Ascending aorta (tissue), 2 donors: ENCODE data around the gene NEK10. TPM values are rescaled to one million over a fixed set of nuclear protein-coding genes. Genes with fewer than 3 reads are reported as not detected.

ENCODE experiments used
- DNase-seq, 2 donors: peaks; one replicate each; pipeline ENCODE4 v3.0.0-alpha.2; 2019; ENCODE audit warnings: low spot score in 2 of 2
- H3K27ac ChIP-seq, 2 donors: fragments of 200-600 bp; sonication (generic); one replicate each; pipeline ENCODE4 v1.5.1; 2016 to 2017; ENCODE audit warnings: mild to moderate bottlenecking in 1 of 2
- H3K27me3 ChIP-seq: fragments of 200-600 bp; sonication (generic); one replicate; pipeline ENCODE4 v1.5.1; 2017
- H3K36me3 ChIP-seq, 2 donors: fragments of 200-600 bp; sonication (generic); one replicate each; pipeline ENCODE4 v1.5.1; 2016
- H3K4me1 ChIP-seq, 2 donors: fragments of 200-600 bp; sonication (generic); one replicate each; pipeline ENCODE4 v1.5.1; 2016 to 2017; ENCODE audit warnings: mild to moderate bottlenecking in 1 of 2
- H3K4me3 ChIP-seq, 2 donors: fragments of 200-600 bp; sonication (generic); one replicate each; pipeline ENCODE4 v1.5.1; 2016 to 2017; ENCODE audit warnings: mild to moderate bottlenecking in 1 of 2
- H3K9me3 ChIP-seq, 2 donors: fragments of 200-600 bp; sonication (generic); one replicate each; pipeline ENCODE4 v1.5.1; 2016
- intact Hi-C: fragments of 100-400 bp; cut with DNase I; formaldehyde crosslinking; loops from one replicate; pipeline ENCODE4 v1.15.1; 2023
- total RNA-seq: library from RNA; depleted of rRNA; stranded (reverse); fragments of >200 nt; gene quantifications from one replicate; pipeline ENCODE4 v1.1.0, GENCODE V29; 2016
- TF ChIP-seq, protein P1 (sequence below), 3 experiments: fragments of 200-600 bp in 2 of 3; fragments of 450-650 bp in 1 of 3; sonication (generic) in 2 of 3; IDR thresholded peaks; one replicate each; pipeline ENCODE4 v1.5.1; 2016 to 2019; ENCODE audit warnings: antibody characterized with exemption in 3 of 3, mild to moderate bottlenecking in 1 of 3, moderate library complexity in 1 of 3

The NEK10 gene
- total RNA-seq, 1 donor from 2014 or later = not detected

- intact Hi-C loops = no loop called here
- Histone ChIP-seq H3K36me3 (no peaks in the 10 kb centered on the region), H3K4me3 (no peak overlapping the region), H3K27ac (no peak overlapping the region), H3K9me3 (no peaks in the 10 kb centered on the region), H3K27me3 (no peaks in the 10 kb centered on the region), H3K4me1 (no peaks in the 10 kb centered on the region)
- no peak for DNase-seq
- TF ChIP-seq, protein P1, sequence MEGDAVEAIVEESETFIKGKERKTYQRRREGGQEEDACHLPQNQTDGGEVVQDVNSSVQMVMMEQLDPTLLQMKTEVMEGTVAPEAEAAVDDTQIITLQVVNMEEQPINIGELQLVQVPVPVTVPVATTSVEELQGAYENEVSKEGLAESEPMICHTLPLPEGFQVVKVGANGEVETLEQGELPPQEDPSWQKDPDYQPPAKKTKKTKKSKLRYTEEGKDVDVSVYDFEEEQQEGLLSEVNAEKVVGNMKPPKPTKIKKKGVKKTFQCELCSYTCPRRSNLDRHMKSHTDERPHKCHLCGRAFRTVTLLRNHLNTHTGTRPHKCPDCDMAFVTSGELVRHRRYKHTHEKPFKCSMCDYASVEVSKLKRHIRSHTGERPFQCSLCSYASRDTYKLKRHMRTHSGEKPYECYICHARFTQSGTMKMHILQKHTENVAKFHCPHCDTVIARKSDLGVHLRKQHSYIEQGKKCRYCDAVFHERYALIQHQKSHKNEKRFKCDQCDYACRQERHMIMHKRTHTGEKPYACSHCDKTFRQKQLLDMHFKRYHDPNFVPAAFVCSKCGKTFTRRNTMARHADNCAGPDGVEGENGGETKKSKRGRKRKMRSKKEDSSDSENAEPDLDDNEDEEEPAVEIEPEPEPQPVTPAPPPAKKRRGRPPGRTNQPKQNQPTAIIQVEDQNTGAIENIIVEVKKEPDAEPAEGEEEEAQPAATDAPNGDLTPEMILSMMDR (IDR thresholded peaks at IDR 0.05) = no peak
These were observed 295.3 kb downstream of the NEK10 start for GRCh38 chr3:27073912-27074311.

DNA sequence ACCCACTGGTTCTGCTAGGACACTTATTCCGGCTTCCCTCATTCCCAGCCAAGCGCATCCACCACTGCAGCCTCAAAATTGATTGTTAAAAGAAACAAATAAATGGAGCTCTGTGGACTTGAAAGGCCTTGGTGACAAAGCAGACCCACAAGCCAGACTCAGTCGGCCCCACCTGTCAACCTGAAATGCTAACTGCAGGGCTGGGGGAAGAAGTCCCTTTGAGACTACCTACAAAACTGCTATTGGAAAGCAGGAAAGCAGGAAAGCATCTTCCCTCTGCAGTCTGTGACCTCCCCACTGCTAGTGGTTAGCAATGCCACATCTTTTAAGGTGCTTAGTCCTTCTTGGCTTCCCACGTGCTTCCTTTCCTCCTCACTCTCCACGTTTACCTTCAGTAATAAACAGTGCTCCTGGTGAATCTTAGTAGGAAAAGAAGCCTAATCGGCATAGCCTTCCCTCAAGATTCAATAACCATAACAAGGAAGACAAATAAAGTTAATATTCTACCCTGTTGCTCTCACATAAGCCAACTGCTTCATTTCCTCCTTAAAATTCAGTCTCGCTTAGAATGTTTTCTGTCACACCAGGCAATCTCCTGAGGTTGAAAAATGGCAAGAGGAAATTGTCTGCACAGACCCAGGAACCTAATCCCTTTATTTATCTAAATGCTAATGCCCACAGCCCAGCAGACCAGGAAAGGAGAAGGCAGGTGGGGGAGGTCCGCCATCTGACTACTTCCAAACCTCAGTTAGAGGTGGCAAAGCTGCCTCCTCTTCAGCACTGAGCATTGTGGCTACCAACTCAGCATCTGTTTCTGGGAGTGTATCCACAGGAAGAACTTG is 296.2 kb downstream of the NEK10 start:
- H3K4me1 ChIP-seq = no peaks in the 10 kb centered on the region
- no peaks in the 10 kb centered on the region for H3K9me3 ChIP-seq
- no peak for DNase-seq
- H3K4me3 ChIP-seq = no peak overlapping the region
- TF ChIP-seq, protein P1 (IDR thresholded peaks at IDR 0.05) = no peak
- intact Hi-C loops = no loop called here
- no peaks in the 10 kb centered on the region for H3K27me3 ChIP-seq
- H3K36me3 ChIP-seq = no peaks in the 10 kb centered on the region
- H3K27ac ChIP-seq = no peak overlapping the region

DNA sequence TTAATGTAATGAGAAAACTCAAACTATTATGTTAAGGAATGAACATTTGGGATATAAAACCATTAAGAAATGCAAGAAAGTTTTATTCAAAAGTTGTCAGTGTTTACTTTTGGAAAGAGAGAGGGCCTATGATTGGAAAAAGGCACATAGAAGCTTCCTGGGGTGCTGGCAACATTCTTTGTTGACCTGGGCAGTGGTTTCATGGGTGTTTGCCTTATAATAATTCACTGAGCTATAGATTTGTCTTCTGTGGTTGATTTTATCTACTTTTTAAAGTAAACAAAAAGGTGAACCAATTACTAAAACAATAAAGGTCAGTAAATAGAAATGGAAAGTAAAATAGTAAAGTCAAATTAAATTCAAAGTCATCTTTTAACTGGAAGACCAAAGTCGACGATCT is 308.8 kb downstream of the NEK10 start:
- no peaks in the 10 kb centered on the region for H3K27me3 ChIP-seq
- no peak for DNase-seq
- no peak overlapping the region for H3K4me3 ChIP-seq
- no peaks in the 10 kb centered on the region for H3K36me3 ChIP-seq
- TF ChIP-seq, protein P1 (IDR thresholded peaks at IDR 0.05) = no peak
- no peak overlapping the region for H3K27ac ChIP-seq
- no peaks in the 10 kb centered on the region for H3K4me1 ChIP-seq
- intact Hi-C loops = no loop called here
- H3K9me3 ChIP-seq = peaks cover 0 to 6% of the 10 kb centered on the region in 2 donors

Other genes with a start within 250 kb of the NEK10 start
- gene SLC4A7, start 115.0 kb upstream of the NEK10 start, total RNA-seq = 11.0 TPM